Measurements from ENCODE around the gene STAC3.
A peak's percentile ranks its signal among the peaks of the same experiment; 100 is the strongest.

STAC3 gene

GRCh38 chr12:57236201-57236924 lies 14.6 kb downstream of the STAC3 start:
- no peak for DNase-seq (ENCODE audit: low read depth in 2 of 2)

DNA sequence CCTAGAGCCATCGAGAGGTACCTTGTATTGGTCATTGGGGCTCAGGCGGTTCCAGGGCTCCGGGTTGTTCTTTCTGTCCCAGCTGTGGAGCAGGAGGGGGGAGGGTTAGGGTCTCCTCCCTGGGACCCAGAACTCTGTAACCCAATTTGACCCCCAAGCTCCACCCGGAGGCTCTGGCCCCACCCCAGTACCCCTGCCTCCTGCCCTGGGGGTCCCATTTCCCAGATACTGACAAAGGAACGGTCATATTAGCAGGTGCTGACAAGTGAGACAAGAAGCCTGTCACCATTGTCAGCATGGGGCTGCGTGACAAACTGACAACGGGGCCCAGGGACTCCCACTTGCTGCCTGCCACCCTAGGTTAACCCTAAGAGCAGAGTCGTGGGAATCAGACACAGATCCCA lies 15.3 kb downstream of the STAC3 start:
- DNase-seq (ENCODE audit: low read depth in 2 of 2), result no peak

GRCh38 chr12:57235017-57235727 lies 15.8 kb downstream of the STAC3 start:
- DNase-seq (ENCODE audit: low read depth in 2 of 2), result no peak

GRCh38 chr12:57234571-57235016 lies 16.4 kb downstream of the STAC3 start:
- no peak for DNase-seq (ENCODE audit: low read depth in 2 of 2)

- DNase-seq (ENCODE audit: low read depth in 2 of 2), result no peak
Measured at GRCh38 chr12:57234233-57234570, 16.8 kb downstream of the STAC3 start.

- no peak for DNase-seq (ENCODE audit: low read depth in 2 of 2)
Measured at GRCh38 chr12:57233357-57234232, 17.4 kb downstream of the STAC3 start.

GRCh38 chr12:57232156-57232756 lies 18.7 kb downstream of the STAC3 start:
- no peak for DNase-seq (ENCODE audit: low read depth in 2 of 2)

DNA sequence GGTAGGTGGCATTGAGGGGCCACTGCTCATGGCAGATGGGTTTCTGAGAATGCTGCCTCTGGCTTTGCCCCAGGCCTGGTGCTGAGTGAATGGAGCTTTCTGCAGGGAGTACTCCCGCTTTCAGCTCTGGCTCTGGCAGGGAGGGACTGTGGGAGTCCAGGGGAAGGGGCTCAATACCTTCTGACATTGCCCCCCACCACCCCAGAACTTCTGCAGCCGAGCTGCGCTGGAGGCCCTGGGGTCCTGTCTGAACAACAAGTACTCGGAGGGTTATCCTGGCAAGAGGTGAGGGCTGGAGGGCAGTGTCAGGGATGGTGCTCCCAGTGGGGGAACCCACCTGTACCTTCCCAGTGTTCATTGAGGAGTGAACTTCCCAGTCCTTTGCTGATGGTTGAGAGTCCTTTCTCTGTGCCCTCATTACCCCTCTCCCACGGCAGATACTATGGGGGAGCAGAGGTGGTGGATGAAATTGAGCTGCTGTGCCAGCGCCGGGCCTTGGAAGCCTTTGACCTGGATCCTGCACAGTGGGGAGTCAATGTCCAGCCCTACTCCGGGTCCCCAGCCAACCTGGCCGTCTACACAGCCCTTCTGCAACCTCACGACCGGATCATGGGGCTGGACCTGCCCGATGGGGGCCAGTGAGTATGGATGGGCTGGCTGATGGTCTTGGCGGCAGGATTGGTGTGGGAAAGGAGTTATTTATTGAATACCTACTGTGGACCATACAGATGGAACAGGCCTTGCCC lies 19.5 kb downstream of the STAC3 start:
- DNase-seq (ENCODE audit: low read depth in 2 of 2), result no peak

DNA sequence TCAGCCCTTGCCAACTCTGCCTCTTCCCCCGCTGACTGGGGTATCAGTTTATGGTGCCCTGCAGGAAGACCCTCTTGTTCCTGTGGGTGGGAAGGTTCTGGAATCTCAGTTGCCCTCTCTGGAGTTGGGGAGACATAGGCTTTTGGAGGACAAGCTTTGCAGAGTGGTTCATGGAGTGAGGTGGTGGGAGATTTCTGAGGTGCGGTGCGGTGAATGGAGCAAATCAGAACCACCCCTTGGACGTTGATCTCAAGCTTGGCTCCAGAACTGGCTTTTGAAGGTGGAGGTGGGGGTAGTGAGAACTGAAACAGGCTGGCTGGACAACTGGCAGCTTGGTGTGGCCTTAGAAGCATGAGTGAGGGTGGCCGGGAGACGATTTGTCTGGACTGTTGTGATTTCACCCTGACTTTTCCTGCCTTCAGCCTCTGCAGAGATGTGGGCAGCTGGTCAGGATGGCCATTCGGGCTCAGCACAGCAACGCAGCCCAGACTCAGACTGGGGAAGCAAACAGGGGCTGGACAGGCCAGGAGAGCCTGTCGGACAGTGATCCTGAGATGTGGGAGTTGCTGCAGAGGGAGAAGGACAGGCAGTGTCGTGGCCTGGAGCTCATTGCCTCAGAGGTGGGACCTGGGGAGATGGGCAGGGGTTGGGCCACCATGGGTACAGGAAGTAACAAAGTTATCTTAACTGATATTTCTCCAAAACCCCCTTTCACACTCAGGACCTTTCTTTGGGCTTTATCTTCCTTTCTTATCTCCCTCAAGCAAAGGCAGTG lies 20.4 kb downstream of the STAC3 start:
- DNase-seq (ENCODE audit: low read depth in 2 of 2), result no peak

DNA sequence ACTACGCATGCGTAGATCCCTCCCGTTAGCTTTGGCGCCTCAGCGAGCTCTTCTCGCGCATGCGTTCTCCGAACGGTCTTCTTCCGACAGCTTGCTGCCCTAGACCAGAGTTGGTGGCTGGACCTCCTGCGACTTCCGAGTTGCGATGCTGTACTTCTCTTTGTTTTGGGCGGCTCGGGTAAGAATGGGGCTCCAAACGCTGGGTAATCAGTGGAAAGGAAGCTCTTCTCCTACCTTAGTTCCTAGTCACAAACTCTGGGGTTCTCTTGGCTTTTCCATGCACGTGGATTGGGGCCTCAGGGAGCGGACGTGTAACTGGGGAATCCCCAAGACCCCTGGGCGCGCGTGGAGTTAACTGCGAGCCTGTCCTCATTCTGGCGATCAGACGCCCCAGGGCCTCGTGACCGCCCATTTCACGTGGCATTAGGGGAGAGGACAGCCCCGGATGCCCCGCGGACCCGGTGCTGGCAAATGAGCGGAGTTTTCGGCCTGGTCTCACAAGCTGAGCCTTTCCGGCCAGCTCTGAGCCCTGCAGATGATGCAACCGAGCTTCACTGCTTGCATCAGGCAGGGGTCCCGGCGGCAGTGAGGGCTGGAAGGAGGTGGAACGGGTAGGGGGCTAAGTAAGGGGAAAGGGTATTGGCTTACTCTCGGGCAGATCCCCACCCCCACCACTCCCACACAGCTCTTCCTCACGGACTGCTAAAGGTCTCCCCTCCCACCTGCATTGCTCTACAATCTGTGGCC lies 21.2 kb downstream of the STAC3 start, which contains the start of gene SHMT2:
TSS of gene SHMT2 (plus strand) at position 78 of the 747 bp plus-strand sequence. CDS start at position 146, 68 bp downstream.
- DNase-seq (ENCODE audit: low read depth in 2 of 2), result peak; percentile 81 to 92

GRCh38 chr12:57229046-57229633 lies 21.8 kb downstream of the STAC3 start:
- no peak for DNase-seq (ENCODE audit: low read depth in 2 of 2)

DNA sequence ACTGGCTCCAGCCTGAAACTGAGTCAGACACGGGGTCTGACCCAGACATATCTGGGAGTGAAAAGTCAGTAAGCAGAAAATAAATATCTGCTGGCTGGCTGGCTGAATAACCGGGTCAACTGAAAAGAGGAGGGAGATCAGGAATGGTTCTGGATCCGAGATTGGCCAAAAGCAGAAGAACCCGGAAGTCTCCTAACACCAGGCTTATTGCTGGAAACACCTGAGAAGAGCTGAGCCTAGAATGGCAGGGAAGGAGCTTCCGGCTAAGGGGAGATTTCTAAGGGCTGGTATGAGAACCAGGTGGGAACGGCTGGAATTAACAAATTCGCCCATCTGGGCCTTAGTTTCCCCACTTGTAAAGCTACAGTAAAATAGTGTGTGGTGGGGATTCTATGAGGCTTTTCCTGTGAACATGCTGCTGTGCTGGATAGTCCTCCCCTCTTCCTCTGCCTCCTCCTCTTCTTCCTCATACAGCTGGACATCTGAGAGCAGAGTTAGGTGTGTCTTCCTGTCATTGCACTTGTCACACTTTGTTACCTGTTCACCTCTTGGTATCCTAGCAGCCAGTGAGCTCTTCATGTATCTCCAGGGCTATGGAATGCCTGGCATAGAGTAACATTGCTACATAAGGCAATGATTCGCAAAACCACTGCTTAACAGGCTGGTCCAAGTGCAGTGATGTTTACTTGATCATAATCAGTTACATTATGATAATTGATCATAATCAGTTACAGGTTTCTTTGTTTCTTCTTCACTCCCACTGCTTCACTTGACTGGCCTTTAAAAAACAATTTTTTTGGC lies 23.5 kb downstream of the STAC3 start:
- DNase-seq (ENCODE audit: low read depth in 2 of 2), result no peak

GRCh38 chr12:57226588-57227314 lies 24.2 kb downstream of the STAC3 start:
- no peak for DNase-seq (ENCODE audit: low read depth in 2 of 2)

DNA sequence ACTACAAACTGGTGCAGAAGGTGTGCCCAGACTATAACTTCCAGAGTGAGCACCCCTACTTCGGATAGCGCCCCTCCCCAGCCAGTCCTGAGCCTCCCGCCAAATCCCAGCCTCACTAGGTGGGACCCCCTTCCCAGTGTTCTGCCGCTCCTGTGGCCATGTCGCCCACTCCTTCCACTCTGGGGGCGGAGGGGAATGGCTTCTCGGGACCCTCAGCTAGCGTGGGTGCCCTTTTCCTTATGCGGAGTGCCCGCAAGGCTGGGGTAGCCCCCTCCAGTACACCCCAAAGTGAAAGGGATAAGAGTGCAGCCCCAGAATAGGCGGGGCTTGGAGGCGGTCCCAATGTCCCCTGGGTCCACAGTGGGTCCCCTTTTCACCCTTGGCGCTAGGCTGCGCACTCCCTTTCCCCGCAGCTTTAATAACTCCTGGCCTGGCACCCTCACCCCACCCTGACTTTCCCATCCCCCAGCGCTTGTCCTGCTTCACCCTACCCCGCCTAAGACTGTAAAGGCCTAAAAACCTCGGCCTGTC lies 25.2 kb downstream of the STAC3 start:
- no peak for DNase-seq (ENCODE audit: low read depth in 2 of 2)

GRCh38 chr12:57224973-57225679 lies 25.9 kb downstream of the STAC3 start:
- no peak for DNase-seq (ENCODE audit: low read depth in 2 of 2)

- no peak for DNase-seq (ENCODE audit: low read depth in 2 of 2)
Measured at GRCh38 chr12:57224278-57224972, 26.6 kb downstream of the STAC3 start.
